Peyer's patch (tissue), 4 donors: ENCODE results near the gene FCMR.

Experiments used
- CTCF ChIP-seq, 6 experiments: fragments of 450-650 bp in 4 of 6; fragments of 200-600 bp in 2 of 6; sonication (generic) in 1 of 6; IDR thresholded peaks; one replicate each; pipeline ENCODE4 v1.5.1; 2017 to 2019; ENCODE audit warnings: antibody characterized with exemption in 6 of 6, mild to moderate bottlenecking in 3 of 6, moderate library complexity in 1 of 6
- POLR2A ChIP-seq, 2 donors: fragments of 450-650 bp; IDR thresholded peaks; one replicate each; pipeline ENCODE4 v1.5.1; 2017; ENCODE audit warnings: antibody characterized with exemption in 2 of 2, mild to moderate bottlenecking in 2 of 2, moderate library complexity in 2 of 2

- TF ChIP-seq CTCF (IDR thresholded peaks at IDR 0.05) (peak; percentile 61 to 92 (median 77)), POLR2A (IDR thresholded peaks at IDR 0.05) (no peak)
Observed at GRCh38 chr1:206933333-206933945, 11.7 kb upstream of the FCMR start.
